Hippocampal formation (tissue), 2 donors: ENCODE measurements around the gene NOL3.
A peak's percentile ranks its signal among the peaks of the same experiment; 100 is the strongest.

ENCODE experiments used
- DNase-seq, 2 donors: peaks; one replicate each; lab custom pipeline; 2025; lab: John Stamatoyannopoulos, UW

NOL3 gene

DNA sequence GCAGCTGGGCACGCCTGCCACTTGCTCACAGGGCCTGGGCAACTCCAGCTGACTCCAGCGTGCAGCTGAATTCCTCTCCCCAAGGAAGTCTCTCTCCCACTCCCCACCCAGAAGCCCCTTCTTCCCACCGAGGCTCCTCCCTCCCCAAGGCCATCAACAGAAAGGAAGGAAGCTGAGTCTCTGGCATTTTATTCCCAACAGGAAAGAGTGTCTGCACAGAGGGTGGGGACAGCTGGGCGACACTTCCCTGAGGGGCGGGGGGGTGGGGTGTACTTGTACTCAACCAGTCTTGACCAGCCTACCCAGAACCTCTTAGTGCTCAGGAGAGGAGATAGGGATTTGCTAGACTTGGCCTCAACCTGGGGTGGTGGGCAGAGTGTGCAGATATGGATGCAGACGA lies 19.7 kb downstream of the NOL3 start, which contains the start of gene EXOC3L1:
TSS of gene EXOC3L1 (minus strand) at position 96 of the 400 bp plus-strand sequence. CDS start 460 bp downstream, outside the sequence.
- DNase-seq, result no peak

DNA sequence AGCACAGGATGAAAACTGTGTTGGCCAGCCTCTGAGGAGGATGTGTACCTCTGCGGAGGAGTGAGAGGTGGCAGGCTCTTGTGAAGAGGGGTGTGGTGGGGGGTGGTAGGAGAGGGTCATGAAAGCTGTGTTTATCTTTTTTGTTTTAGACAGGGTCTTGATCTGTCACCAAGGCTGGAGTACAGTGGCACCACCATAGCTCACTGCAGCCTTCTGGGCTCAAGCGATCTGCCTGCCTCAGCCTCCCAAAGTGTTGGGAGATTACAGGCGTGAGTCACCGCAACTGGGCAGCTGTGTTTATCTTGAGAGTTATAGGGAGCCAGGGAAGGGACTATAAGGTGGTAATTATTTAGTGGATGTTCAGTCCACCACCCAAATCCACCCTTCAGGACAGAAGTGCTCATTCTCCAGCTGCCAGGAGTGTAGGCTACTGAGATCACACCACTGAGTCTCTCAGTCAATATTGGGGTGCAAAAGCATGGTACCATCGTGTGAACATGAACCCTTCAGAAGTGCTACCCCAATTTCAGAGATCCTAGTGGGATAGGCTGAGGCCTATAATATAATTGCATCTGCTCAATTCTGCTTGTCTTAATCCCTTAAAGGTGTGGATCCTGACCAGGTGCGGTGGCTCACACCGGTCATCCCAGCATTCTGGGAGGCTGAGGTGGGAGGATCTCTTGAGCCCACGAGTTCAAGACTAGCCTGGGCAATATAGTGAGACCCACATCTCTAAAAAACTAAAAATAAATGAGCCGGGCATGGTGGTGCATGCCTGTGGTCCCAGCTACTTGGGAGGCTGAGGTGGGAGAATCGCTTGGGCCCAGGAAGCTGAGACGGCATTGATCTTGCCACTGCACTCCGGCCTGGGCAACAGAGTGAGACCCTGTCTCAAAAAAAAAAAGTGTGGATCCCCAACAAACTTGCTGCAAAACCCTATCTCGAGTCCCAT lies 20.4 kb downstream of the NOL3 start:
- DNase-seq, result no peak

- DNase-seq, result no peak
Observed at GRCh38 chr16:67191411-67191994, 21.2 kb downstream of the NOL3 start.

DNA sequence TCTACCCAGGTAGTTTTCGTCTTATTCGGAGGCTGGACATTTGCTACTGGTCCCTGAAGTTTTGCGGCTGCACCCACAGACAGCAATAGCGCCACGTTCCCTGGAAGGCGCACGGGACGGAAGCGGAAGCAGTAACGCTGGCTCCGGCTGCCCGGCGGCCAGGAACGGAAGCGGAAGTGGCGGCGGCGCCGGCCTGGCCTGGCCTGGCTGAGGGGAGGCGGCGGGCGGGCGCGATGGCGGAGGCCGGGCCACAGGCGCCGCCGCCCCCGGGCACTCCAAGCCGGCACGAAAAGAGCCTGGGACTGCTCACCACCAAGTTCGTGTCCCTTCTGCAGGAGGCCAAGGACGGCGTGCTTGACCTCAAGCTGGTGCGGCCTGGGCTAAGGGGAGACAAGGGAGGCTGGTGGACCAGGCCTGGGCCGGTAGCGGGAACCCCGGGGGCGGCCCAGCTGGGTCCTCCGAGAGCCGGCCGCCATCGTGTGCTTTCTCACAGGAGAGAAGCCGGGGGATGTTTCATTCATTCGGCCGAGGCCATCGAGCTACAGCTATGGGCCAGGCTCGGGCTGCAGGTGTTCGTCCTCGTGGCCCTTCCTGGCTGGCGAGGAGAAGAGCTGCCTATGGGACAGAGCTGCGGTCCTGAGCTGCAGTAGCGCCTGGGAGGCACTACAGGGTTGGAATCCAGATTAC lies 21.8 kb downstream of the NOL3 start, which contains the start of gene E2F4:
TSS of gene E2F4 (plus strand) at position 161 of the 687 bp plus-strand sequence. CDS start at position 234, 73 bp downstream.
- DNase-seq, result peak; percentile 90 to 95

GRCh38 chr16:67192781-67193361 lies 22.5 kb downstream of the NOL3 start:
- no peak for DNase-seq

GRCh38 chr16:67193536-67193935 lies 23.2 kb downstream of the NOL3 start:
- no peak for DNase-seq

DNA sequence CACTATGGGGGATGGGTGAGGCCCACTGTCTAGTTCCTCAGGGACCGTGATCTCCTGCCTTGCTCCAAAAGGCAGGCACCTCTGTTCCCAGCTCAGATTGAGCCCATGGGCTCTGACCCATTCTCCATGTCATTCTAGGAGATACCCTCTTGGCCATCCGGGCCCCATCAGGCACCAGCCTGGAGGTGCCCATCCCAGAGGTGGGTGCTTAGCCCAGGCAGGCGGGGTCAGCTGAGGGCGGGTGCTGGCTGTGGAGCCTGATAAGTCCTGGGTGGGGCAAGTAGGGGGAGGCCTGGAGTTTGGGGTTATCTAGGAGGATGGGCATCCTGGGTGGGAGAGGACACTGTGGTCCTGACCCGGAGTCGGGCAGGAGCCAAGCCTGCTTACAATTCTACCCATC lies 23.9 kb downstream of the NOL3 start:
- no peak for DNase-seq

- DNase-seq, result no peak
Observed at GRCh38 chr16:67195676-67196075, 25.3 kb downstream of the NOL3 start.

DNA sequence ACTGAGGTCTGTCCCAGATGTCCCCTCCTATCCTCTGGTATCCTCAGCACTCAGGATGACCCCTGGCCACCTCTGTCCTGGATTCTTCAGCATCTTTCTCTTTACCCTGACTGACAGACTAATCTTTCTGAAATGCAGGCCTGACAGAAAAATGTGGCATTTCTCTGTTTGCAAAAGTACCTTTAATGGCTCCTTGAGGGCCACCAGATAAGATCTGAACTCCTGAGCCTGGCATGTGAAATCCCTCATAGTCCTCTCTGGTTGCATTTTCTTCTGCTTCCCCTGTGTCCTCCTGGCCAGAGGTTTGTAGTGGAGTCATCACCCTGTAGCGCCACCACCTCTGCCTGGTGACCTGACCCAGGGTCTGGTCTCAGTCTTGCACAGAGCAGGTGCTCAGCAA lies 26.5 kb downstream of the NOL3 start:
- DNase-seq, result no peak

GRCh38 chr16:67197704-67198103 lies 27.4 kb downstream of the NOL3 start:
- no peak for DNase-seq

- DNase-seq, result peak; percentile 17 to 49
Observed at GRCh38 chr16:67198238-67198734, 27.9 kb downstream of the NOL3 start.

- no peak for DNase-seq
Observed at GRCh38 chr16:67199011-67199807, 28.9 kb downstream of the NOL3 start, which contains the start of gene ELMO3. Gene ELMO3, plus strand, starts transcription at chr16:67199131. Its CDS starts 196 bp downstream, at chr16:67199327.

GRCh38 chr16:67199808-67200198 lies 29.5 kb downstream of the NOL3 start:
- no peak for DNase-seq

DNA sequence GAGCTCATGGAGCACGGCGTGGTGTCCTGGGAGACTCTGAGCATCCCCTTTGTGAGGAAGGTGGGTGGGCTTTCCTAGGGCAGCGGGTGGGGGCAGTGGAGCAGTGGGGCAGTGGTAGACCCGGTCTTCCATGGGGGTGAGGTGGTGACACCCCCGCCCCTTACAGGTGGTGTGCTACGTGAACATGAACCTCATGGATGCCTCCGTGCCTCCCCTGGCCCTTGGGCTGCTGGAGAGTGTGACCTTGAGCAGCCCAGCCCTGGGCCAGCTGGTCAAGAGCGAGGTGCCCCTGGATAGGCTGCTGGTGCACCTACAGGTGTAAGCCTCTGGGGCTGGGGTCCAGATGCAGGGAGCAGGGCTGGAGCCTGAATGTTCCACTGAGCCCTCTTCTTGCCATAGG lies 30.2 kb downstream of the NOL3 start:
- DNase-seq, result no peak

- DNase-seq, result no peak
Observed at GRCh38 chr16:67201411-67202345, 31.3 kb downstream of the NOL3 start.

DNA sequence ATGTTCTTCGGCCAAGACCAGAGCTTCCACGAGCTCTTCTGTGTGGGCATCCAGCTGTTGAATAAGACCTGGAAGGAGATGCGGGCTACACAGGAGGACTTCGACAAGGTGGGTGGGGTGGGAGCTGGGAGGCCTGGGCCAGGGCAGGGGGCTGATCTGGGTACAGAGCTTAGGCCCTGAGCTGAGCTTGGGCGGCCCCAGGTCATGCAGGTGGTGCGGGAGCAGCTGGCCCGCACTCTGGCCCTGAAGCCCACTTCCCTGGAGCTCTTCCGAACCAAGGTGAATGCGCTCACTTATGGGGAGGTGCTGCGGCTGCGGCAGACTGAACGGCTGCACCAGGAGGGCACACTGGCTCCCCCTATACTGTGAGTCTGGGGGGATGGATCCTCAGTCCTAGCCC lies 32.1 kb downstream of the NOL3 start:
- DNase-seq, result no peak

DNA sequence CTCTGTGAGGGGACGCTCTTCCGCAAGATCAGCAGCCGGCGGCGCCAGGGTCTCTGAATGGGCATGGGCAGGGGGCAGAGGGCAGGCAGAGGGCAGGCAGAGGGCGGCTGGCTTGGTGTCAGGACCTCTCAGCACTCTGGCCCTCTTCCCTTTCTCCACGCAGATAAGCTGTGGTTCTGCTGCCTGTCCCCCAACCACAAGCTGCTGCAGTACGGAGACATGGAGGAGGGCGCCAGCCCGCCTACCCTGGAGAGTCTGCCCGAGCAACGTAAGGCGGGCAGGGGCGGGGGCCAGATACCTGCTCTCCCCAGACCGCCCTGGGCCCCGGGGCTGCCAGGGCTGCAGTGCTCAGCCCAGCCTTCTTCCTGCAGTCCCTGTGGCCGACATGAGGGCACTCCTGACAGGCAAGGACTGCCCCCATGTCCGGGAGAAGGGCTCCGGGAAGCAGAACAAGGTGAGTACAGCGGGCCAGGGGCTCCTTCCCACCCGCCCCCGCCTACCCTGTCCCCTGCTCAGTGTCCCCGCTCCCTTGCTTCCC lies 32.7 kb downstream of the NOL3 start:
- DNase-seq, result no peak

- no peak for DNase-seq
Observed at GRCh38 chr16:67204076-67204475, 33.7 kb downstream of the NOL3 start.

DNA sequence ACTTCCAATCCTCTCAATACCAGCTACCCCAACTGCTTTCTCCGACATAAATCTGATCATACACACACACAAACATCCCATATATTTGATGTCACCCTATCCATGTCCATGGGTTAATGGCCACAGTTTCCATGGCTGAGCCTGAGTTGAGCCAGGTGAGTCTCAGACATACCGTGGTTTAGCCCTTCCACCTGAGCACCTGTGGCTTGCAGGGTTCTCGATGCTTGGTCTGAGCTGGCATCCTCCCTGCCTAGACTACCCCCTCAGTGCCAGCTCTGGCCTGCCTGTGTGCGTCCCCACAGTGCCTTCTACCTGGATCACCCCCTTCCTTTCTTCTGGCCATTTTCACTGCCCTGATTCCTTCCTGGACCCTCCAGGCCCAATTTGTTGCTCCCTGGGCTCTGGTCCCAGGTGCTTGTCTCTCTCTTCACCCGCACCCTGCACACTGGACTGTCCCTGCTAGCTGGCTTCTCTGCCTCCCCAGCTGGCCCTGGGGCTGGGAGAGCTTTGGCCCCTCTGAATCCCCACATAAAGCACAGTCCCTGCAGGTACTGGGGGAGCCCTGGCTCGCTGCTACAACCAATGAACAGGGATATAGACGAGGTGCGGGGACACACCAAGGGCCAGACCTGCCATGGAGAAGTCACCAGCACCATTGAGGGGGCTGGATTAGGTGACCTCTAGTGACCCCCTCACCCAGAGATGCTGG lies 35.9 kb downstream of the NOL3 start:
- no peak for DNase-seq
